Measurements from ENCODE around the gene TMEM44. TPM values are rescaled to one million over a fixed set of nuclear protein-coding genes. Genes with fewer than 3 reads are reported as not detected.

TMEM44 gene, protein sequence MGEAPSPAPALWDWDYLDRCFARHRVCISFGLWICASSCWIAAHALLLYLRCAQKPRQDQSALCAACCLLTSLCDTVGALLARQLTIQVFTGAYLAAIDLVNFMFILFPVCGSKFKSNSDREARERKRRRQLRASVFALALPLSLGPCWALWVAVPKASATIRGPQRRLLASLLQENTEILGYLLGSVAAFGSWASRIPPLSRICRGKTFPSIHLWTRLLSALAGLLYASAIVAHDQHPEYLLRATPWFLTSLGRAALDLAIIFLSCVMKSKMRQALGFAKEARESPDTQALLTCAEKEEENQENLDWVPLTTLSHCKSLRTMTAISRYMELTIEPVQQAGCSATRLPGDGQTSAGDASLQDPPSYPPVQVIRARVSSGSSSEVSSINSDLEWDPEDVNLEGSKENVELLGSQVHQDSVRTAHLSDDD
- total RNA-seq (2021; fragmentation: NEBNext Ultra II Directional; extraction: Animal tissue kit (Norgen Biotek cat#: 25700)) = 10 to 100 TPM; 11.8 to 14.0 (median 13.2) TPM
- long read RNA-seq, partial matches to known transcripts = 0 of 6 reads
- long read RNA-seq, other reads (novel, unspliced or antisense) = 5 of 6 reads

DNA sequence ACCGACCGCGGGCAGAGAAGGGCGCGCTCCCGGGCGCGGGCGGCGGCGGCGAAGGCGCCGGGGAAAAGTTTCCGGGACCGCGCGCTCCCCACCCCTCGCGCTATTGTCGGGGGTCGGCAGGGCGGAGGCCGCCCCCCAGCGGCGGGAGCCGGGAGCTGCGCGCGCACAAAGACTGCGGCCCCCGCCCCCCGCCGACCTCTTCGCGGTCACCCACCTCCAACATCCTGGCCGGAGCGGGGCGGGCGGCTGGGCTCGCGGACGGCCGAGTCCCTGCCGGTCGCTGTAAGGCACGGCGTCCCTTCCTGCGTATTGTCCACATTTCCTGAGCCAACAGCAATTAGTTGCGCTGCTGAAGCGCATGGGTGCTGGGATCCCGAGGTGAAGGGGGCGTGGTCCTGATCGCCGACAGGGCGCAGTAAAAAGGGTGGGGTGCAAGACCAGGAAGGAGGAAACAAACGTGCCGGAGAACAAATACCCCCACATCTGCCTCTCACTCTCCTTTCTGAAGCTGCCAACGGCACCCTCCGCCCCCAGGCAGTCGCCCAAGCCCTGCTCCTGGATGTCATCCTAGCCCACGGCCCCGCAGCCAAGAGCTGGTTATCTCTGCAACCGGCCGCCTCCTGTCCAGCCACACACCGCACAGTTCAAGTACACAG lies at the start of gene TMEM44:
Gene TMEM44 (minus strand): TSS at position 71 of the 656 bp plus-strand sequence. CDS start 204 bp downstream, outside the sequence.
- peak within 1 kb of the TSS; percentile 92 for H3K27ac Mint-ChIP-seq
- H3K4me1 Mint-ChIP-seq (ENCODE audit: low read depth) = peaks cover 14% of the 10 kb centered on the region

DNA sequence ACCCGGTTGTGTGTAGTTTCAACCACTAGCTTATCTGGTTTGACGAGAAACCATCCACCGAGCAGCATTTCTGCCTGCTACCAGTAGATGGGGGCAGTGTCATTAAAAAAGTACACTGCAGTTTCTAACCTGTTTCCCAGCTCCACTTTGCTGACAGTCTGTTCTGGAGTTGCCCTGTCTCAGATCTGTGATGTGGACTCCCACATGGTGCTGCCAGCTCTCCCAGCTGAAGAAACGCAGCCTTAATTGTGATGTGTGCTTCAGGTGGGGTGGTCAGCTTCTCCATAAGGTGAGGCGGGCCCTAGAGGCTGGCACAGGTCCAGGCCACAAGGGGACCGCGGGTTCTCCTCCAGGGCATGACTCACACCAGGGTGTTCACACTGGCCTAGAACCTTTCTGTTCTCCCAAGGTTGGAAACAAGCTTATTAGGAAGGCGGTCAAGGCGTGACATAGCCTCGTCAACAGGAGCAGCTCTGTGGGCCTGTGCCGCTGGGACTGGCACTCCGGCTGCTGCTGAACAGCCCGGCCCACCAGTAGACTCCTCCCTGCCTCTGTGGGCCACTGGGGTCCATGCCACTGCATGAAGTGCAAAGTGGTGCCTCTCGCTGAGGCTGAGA lies 49.6 kb upstream of the TMEM44 start:
- peak overlapping the region; percentile 50 for H3K4me3 Mint-ChIP-seq
- TF ChIP-seq, protein P1, sequence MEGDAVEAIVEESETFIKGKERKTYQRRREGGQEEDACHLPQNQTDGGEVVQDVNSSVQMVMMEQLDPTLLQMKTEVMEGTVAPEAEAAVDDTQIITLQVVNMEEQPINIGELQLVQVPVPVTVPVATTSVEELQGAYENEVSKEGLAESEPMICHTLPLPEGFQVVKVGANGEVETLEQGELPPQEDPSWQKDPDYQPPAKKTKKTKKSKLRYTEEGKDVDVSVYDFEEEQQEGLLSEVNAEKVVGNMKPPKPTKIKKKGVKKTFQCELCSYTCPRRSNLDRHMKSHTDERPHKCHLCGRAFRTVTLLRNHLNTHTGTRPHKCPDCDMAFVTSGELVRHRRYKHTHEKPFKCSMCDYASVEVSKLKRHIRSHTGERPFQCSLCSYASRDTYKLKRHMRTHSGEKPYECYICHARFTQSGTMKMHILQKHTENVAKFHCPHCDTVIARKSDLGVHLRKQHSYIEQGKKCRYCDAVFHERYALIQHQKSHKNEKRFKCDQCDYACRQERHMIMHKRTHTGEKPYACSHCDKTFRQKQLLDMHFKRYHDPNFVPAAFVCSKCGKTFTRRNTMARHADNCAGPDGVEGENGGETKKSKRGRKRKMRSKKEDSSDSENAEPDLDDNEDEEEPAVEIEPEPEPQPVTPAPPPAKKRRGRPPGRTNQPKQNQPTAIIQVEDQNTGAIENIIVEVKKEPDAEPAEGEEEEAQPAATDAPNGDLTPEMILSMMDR (IDR thresholded peaks at IDR 0.05) = peak; percentile 91
- H3K9me3 Mint-ChIP-seq = no peaks in the 10 kb centered on the region
- peak; percentile 88 for DNase-seq
- peaks cover 41% of the 10 kb centered on the region for H3K4me1 Mint-ChIP-seq (ENCODE audit: low read depth)
- peak overlapping the region; percentile 48 for H3K27ac Mint-ChIP-seq
- peaks cover 15% of the 10 kb centered on the region for H3K27me3 Mint-ChIP-seq (ENCODE audit: insufficient read depth)
- no peaks in the 10 kb centered on the region for H3K36me3 Mint-ChIP-seq (ENCODE audit: low read depth)

More for the DNA sequence above, at the start of gene TMEM44:
- Mint-ChIP-seq H3K36me3 (ENCODE audit: low read depth) (peaks cover 26% of the 10 kb centered on the region), H3K9me3 (peaks cover 9% of the 10 kb centered on the region), H3K4me3 (peak within 1 kb of the TSS; percentile 95), H3K27me3 (ENCODE audit: insufficient read depth) (no peaks in the 10 kb centered on the region; the same call in 1 of the 2 replicates)
- DNase-seq = peak; percentile 89
- TF ChIP-seq, protein P1 (IDR thresholded peaks at IDR 0.05) = peak; percentile 86

DNA sequence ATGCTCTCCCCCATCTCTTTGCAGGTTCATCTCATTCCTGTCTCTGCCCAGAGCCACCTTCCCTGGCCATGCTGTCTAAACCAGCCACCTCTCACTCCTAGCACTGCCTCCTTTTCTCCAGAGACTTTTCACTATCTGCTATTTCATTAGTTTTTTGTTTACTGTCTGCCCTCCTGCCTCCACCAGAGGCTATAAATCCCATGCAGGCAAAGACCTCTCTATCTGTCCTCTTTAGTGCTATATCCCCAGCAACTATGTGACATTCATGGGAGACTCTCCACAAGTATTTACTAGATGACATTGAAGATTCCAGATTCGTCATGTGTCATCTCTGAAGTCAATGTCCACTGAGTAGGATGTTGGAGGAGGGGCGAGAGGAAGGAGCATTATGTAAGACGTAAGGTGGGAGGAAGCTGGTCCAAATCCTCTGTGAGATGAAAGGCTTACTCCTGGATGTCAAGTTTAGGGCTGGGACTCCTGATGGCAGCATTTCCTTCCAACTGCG lies 49.0 kb upstream of the TMEM44 start:
- peak overlapping the region; percentile 22 for H3K27ac Mint-ChIP-seq
- DNase-seq = no peak
- H3K4me3 Mint-ChIP-seq = peak overlapping the region; percentile 50
- peaks cover 38% of the 10 kb centered on the region for H3K4me1 Mint-ChIP-seq (ENCODE audit: low read depth)
- H3K27me3 Mint-ChIP-seq (ENCODE audit: insufficient read depth) = peaks cover 15% of the 10 kb centered on the region
- H3K9me3 Mint-ChIP-seq = no peaks in the 10 kb centered on the region
- TF ChIP-seq, protein P1 (IDR thresholded peaks at IDR 0.05) = no peak
- H3K36me3 Mint-ChIP-seq (ENCODE audit: low read depth) = no peaks in the 10 kb centered on the region

DNA sequence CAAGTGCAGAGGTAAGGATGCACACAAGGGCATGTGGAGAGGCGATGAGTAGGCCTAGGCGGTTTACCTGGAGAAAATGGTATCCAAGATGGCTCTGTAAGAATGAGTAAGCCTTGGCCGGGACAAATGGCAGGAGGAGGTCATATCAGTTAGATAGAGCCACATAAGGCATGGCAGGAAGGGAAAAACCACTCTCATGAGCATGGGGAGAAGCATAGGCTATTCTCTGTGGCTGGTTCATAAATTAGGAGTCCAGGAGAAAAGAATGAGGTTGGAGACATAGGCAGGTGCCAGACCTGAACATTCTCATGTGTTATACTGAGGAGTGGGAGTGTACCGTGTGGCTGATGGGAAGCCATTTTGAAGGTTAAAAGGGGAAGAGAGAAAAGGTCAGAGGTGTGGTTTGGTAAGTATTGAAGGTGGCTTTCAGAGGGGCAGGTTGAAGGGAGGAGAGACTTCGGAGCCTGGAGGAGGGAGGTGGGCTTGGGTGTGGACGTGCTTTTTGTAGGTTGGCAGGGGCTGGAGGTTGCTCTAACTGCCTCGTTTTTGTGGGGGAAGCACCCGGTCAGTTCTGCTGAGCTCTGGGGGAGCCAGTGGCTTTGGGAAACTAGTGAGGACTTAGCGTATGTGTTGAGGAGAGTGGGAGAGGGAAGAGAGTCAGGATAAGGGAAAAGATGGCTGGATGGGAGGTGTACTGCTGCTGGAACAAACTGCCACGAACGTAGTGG lies 47.8 kb upstream of the TMEM44 start:
- DNase-seq = no peak
- H3K27ac Mint-ChIP-seq = no peak overlapping the region
- TF ChIP-seq, protein P1 (IDR thresholded peaks at IDR 0.05) = no peak
- H3K4me1 Mint-ChIP-seq (ENCODE audit: low read depth) = peaks cover 32% of the 10 kb centered on the region
- no peaks in the 10 kb centered on the region for H3K9me3 Mint-ChIP-seq
- no peaks in the 10 kb centered on the region for H3K36me3 Mint-ChIP-seq (ENCODE audit: low read depth)
- no peak overlapping the region for H3K4me3 Mint-ChIP-seq
- H3K27me3 Mint-ChIP-seq (ENCODE audit: insufficient read depth) = peaks cover 13% of the 10 kb centered on the region

DNA sequence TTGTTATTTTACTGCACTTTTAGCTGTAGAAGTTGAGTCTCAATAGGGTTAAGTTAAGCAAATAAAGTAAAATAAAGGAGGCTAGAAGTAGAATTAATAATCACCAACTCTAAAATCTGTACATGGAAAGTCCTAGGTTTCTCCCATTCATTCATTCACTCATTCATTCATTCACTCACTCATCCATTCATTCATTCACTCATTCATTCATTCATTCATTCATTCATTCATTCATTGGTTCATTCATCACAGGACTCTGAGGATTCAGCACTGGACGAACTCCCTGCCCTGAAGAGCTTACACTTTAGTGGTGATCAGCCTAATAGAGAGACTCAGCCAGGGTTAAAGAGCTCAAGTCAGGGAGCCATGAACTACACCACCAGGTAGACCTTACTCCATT lies 43.3 kb upstream of the TMEM44 start:
- Mint-ChIP-seq H3K36me3 (ENCODE audit: low read depth) (no peaks in the 10 kb centered on the region; the same call in 1 of the 2 replicates), H3K4me3 (no peak overlapping the region), H3K27ac (no peak overlapping the region), H3K27me3 (ENCODE audit: insufficient read depth) (peaks cover 5% of the 10 kb centered on the region), H3K4me1 (ENCODE audit: low read depth) (peaks cover 26% of the 10 kb centered on the region), H3K9me3 (no peaks in the 10 kb centered on the region)
- TF ChIP-seq, protein P1 (IDR thresholded peaks at IDR 0.05) = no peak
- no peak for DNase-seq
